ENCODE results near the gene SPIRE2. TPM values are rescaled to one million over a fixed set of nuclear protein-coding genes. Genes with fewer than 3 reads are reported as not detected.

SPIRE2 gene
- total and polyA plus RNA-seq, 2 of the 13 experiments (the other 11 are each of a cell fraction or from before 2014, with no cell fraction given): 13.3 to 37.5 TPM

DNA sequence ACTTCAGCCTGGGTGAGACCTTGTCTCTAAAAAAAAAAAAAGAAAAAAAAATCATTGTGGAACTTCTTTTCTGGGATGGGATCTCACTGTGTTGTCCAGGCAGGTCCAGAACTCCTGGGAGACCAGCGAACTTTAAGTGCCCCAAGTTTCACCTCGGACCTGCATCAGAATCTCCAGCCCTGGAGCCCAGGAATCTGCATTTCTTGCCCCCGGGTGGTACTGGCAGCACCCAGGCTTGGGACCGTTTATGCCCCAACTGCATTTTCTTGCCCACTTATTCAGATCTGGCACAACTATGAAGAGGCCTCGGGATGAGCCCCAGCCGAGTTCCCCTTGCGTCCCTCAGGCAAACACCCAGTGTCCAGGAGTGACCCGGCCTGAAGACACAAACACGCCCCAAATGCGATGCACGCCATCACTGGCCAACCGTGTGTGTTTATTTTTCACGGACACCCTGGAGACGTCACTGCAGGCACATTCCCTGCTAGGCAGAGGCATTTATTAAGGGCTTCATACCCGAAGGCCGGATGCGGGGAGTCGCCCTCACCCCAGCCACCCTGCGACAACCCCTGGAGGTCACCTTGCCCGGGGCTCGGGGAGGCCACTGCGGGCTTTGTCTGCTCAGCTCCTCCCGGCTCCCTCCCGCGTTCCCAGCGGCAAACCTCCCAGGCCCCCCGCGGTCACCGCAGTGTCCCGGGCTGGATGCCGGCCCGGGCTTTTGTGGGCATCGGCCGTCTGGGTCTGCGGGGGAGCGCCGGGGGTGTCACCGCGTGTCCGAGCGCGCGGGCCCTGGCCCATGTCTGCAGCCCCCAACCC lies 684 bp upstream of the SPIRE2 start (continued):
- TF ChIP-seq, protein P1, sequence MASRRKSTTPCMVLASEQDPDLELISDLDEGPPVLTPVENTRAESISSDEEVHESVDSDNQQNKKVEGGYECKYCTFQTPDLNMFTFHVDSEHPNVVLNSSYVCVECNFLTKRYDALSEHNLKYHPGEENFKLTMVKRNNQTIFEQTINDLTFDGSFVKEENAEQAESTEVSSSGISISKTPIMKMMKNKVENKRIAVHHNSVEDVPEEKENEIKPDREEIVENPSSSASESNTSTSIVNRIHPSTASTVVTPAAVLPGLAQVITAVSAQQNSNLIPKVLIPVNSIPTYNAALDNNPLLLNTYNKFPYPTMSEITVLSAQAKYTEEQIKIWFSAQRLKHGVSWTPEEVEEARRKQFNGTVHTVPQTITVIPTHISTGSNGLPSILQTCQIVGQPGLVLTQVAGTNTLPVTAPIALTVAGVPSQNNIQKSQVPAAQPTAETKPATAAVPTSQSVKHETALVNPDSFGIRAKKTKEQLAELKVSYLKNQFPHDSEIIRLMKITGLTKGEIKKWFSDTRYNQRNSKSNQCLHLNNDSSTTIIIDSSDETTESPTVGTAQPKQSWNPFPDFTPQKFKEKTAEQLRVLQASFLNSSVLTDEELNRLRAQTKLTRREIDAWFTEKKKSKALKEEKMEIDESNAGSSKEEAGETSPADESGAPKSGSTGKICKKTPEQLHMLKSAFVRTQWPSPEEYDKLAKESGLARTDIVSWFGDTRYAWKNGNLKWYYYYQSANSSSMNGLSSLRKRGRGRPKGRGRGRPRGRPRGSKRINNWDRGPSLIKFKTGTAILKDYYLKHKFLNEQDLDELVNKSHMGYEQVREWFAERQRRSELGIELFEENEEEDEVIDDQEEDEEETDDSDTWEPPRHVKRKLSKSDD (CRISPR knock-in tag; IDR thresholded peaks at IDR 0.05; ENCODE audit: low read depth): no peak
- no peak for TF ChIP-seq ZNF839 (CRISPR knock-in tag; IDR thresholded peaks at IDR 0.05; ENCODE audit: borderline replicate concordance)
- TF ChIP-seq SNAPC2 (CRISPR knock-in tag; IDR thresholded peaks at IDR 0.05): no peak
- TF ChIP-seq, protein P2, sequence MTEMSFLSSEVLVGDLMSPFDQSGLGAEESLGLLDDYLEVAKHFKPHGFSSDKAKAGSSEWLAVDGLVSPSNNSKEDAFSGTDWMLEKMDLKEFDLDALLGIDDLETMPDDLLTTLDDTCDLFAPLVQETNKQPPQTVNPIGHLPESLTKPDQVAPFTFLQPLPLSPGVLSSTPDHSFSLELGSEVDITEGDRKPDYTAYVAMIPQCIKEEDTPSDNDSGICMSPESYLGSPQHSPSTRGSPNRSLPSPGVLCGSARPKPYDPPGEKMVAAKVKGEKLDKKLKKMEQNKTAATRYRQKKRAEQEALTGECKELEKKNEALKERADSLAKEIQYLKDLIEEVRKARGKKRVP (CRISPR knock-in tag; IDR thresholded peaks at IDR 0.05): no peak
- TF ChIP-seq TBX2 (CRISPR knock-in tag; IDR thresholded peaks at IDR 0.05; ENCODE audit: borderline replicate concordance): peak; percentile 47
- TF ChIP-seq, protein P3, sequence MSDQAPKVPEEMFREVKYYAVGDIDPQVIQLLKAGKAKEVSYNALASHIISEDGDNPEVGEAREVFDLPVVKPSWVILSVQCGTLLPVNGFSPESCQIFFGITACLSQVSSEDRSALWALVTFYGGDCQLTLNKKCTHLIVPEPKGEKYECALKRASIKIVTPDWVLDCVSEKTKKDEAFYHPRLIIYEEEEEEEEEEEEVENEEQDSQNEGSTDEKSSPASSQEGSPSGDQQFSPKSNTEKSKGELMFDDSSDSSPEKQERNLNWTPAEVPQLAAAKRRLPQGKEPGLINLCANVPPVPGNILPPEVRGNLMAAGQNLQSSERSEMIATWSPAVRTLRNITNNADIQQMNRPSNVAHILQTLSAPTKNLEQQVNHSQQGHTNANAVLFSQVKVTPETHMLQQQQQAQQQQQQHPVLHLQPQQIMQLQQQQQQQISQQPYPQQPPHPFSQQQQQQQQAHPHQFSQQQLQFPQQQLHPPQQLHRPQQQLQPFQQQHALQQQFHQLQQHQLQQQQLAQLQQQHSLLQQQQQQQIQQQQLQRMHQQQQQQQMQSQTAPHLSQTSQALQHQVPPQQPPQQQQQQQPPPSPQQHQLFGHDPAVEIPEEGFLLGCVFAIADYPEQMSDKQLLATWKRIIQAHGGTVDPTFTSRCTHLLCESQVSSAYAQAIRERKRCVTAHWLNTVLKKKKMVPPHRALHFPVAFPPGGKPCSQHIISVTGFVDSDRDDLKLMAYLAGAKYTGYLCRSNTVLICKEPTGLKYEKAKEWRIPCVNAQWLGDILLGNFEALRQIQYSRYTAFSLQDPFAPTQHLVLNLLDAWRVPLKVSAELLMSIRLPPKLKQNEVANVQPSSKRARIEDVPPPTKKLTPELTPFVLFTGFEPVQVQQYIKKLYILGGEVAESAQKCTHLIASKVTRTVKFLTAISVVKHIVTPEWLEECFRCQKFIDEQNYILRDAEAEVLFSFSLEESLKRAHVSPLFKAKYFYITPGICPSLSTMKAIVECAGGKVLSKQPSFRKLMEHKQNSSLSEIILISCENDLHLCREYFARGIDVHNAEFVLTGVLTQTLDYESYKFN (CRISPR knock-in tag; conservative IDR thresholded peaks at IDR 0.05): no peak
- peak; percentile 50; the same call in 1 of the 2 replicates for TF ChIP-seq CBFB (CRISPR knock-in tag; IDR thresholded peaks at IDR 0.05)
- TF ChIP-seq ZNF350 (CRISPR knock-in tag; IDR thresholded peaks at IDR 0.05; ENCODE audit: borderline replicate concordance, low read depth): peak; percentile 30; the same call in 1 of the 2 replicates
- TF ChIP-seq PAX8 (CRISPR knock-in tag; IDR thresholded peaks at IDR 0.05; ENCODE audit: borderline replicate concordance): no peak
- TF ChIP-seq POLR2AphosphoS5 (IDR thresholded peaks at IDR 0.05; ENCODE audit: low read depth, low read length): no peak; the same call in 1 of the 2 replicates
- TF ChIP-seq, protein P4, sequence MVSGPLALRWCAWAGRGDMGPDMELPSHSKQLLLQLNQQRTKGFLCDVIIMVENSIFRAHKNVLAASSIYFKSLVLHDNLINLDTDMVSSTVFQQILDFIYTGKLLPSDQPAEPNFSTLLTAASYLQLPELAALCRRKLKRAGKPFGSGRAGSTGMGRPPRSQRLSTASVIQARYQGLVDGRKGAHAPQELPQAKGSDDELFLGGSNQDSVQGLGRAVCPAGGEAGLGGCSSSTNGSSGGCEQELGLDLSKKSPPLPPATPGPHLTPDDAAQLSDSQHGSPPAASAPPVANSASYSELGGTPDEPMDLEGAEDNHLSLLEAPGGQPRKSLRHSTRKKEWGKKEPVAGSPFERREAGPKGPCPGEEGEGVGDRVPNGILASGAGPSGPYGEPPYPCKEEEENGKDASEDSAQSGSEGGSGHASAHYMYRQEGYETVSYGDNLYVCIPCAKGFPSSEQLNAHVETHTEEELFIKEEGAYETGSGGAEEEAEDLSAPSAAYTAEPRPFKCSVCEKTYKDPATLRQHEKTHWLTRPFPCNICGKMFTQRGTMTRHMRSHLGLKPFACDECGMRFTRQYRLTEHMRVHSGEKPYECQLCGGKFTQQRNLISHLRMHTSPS (CRISPR knock-in tag; IDR thresholded peaks at IDR 0.05; ENCODE audit: low read depth): no peak
- TF ChIP-seq ELF4 (CRISPR knock-in tag; IDR thresholded peaks at IDR 0.05; ENCODE audit: borderline replicate concordance): no peak
- TF ChIP-seq, protein P5, sequence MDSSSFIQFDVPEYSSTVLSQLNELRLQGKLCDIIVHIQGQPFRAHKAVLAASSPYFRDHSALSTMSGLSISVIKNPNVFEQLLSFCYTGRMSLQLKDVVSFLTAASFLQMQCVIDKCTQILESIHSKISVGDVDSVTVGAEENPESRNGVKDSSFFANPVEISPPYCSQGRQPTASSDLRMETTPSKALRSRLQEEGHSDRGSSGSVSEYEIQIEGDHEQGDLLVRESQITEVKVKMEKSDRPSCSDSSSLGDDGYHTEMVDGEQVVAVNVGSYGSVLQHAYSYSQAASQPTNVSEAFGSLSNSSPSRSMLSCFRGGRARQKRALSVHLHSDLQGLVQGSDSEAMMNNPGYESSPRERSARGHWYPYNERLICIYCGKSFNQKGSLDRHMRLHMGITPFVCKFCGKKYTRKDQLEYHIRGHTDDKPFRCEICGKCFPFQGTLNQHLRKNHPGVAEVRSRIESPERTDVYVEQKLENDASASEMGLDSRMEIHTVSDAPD (CRISPR knock-in tag; IDR thresholded peaks at IDR 0.05): no peak
- TF ChIP-seq TBL1XR1 (IDR thresholded peaks at IDR 0.05; ENCODE audit: borderline replicate concordance, low read length, partially characterized antibody): no peak
- TF ChIP-seq SPEN (CRISPR knock-in tag; IDR thresholded peaks at IDR 0.05; ENCODE audit: low read depth): no peak
- no peak for TF ChIP-seq NFE2L2 (IDR thresholded peaks at IDR 0.05; ENCODE audit: low read length)
- TF ChIP-seq XBP1 (CRISPR knock-in tag; IDR thresholded peaks at IDR 0.05): no peak
- no peak for TF ChIP-seq REXO4 (CRISPR knock-in tag; IDR thresholded peaks at IDR 0.05; ENCODE audit: borderline replicate concordance)

All from HepG2 (cell line).